HEK293T (cell line): ENCODE data around the gene AQP7.

Experiments used
- CTCF ChIA-PET: fragments of 350-600 bp; formaldehyde crosslinking; extraction: SDS; loops from one replicate; lab custom pipeline; 2021; ENCODE audit warnings: antibody characterized with exemption, inconsistent platforms; lab: Yijun Ruan, JAX
- POLR2A ChIA-PET: fragments of 350-600 bp; formaldehyde crosslinking; extraction: SDS; loops from one replicate; lab custom pipeline; 2020; ENCODE audit warnings: antibody characterized with exemption, inconsistent platforms; lab: Yijun Ruan, JAX
- DNase-seq: peaks from one replicate; pipeline ENCODE4 v3.0.0; 2012; ENCODE audit warnings: mixed read lengths; ENCODE audit errors: extremely low spot score
- ARNT ChIP-seq: fragments of 450-650 bp; IDR thresholded peaks from 2 replicates; pipeline ENCODE4 v1.6.1; 2017; ENCODE audit warnings: mild to moderate bottlenecking
- BHLHE40 ChIP-seq: fragments of 450-650 bp; IDR thresholded peaks from 2 replicates; pipeline ENCODE4 v1.6.1; 2016; ENCODE audit warnings: mild to moderate bottlenecking, moderate library complexity, borderline replicate concordance
- CTBP1 ChIP-seq: fragments of 450-650 bp; IDR thresholded peaks from 2 replicates; pipeline ENCODE4 v1.6.1; 2016; ENCODE audit warnings: borderline replicate concordance
- ELF4 ChIP-seq: fragments of 450-650 bp; IDR thresholded peaks from 2 replicates; pipeline ENCODE4 v1.6.1; 2017; ENCODE audit warnings: antibody characterized with exemption
- FOXA1 ChIP-seq: fragments of 450-650 bp; IDR thresholded peaks from 2 replicates; pipeline ENCODE4 v1.6.1; 2016; ENCODE audit warnings: mild to moderate bottlenecking
- FOXK2 ChIP-seq: fragments of 450-650 bp; IDR thresholded peaks from 2 replicates; pipeline ENCODE4 v1.6.1; 2016; ENCODE audit warnings: mild to moderate bottlenecking
- FOXM1 ChIP-seq: fragments of 450-650 bp; IDR thresholded peaks from 2 replicates; pipeline ENCODE4 v1.6.1; 2017; ENCODE audit warnings: mild to moderate bottlenecking, borderline replicate concordance
- HDGF ChIP-seq: fragments of 450-650 bp; IDR thresholded peaks from 2 replicates; pipeline ENCODE4 v1.6.1; 2017; ENCODE audit warnings: antibody characterized with exemption, borderline replicate concordance
- L3MBTL2 ChIP-seq: fragments of 450-650 bp; conservative IDR thresholded peaks from 2 replicates; pipeline ENCODE4 v1.6.1; 2016; ENCODE audit warnings: mild to moderate bottlenecking
- LEF1 ChIP-seq: fragments of 450-650 bp; IDR thresholded peaks from 2 replicates; pipeline ENCODE4 v1.6.1; 2017; ENCODE audit warnings: mild to moderate bottlenecking, borderline replicate concordance
- NFRKB ChIP-seq: fragments of 450-650 bp; IDR thresholded peaks from 2 replicates; pipeline ENCODE4 v1.6.1; 2016; ENCODE audit warnings: mild to moderate bottlenecking, moderate library complexity
- SP1 ChIP-seq: fragments of 450-650 bp; IDR thresholded peaks from 2 replicates; pipeline ENCODE4 v1.6.1; 2017
- SUZ12 ChIP-seq: fragments of 450-650 bp; IDR thresholded peaks from 2 replicates; pipeline ENCODE4 v1.6.1; 2016; ENCODE audit warnings: mild to moderate bottlenecking
- TARDBP ChIP-seq: fragments of 450-650 bp; IDR thresholded peaks from 2 replicates; pipeline ENCODE4 v1.6.1; 2016
- ZNF384 ChIP-seq: fragments of 450-650 bp; IDR thresholded peaks from 2 replicates; pipeline ENCODE4 v1.6.1; 2016
- TF ChIP-seq, protein P1 (sequence below): fragments of 450-650 bp; IDR thresholded peaks from 2 replicates; pipeline ENCODE4 v1.6.1; 2016

The AQP7 gene

DNA sequence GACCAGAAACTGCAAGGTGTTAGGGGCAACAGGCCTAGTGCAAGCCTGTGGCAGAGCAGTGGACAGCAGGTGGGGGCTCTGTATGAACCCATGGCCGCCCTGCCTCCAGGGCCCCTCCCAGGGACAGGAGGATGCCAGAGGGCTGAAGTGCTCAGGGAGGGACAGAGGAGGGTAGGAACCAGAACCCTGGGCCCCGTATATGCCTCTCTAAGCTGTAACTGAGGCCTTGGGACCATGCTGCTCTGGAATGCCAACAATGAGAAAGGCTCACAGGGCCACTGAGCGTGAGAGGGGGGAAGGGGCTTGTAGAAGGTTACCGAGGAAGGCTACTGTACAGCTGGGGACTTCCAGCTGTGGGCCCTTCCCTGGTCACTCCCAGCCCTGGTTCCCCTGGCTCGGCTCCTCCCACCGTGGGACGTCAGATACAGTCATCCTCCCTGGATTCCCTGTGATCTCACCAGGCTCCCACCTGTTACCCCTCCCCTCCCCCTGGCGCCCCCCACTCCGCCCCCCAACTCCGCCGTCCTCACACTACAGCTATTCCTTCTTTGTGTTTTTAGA lies 21.1 kb downstream of the AQP7 start:
- POLR2A ChIA-PET, result no interaction called here
- CTCF ChIA-PET, result no interaction called here
- DNase-seq, result no peak
- TF ChIP-seq, protein P1, sequence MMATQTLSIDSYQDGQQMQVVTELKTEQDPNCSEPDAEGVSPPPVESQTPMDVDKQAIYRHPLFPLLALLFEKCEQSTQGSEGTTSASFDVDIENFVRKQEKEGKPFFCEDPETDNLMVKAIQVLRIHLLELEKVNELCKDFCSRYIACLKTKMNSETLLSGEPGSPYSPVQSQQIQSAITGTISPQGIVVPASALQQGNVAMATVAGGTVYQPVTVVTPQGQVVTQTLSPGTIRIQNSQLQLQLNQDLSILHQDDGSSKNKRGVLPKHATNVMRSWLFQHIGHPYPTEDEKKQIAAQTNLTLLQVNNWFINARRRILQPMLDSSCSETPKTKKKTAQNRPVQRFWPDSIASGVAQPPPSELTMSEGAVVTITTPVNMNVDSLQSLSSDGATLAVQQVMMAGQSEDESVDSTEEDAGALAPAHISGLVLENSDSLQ, result no peak
- no peak for TF ChIP-seq HDGF
- no peak for TF ChIP-seq FOXM1
- TF ChIP-seq ZNF384, result no peak
- TF ChIP-seq SUZ12, result no peak
- no peak for TF ChIP-seq LEF1

GRCh38 chr9:33380390-33381094 lies 21.8 kb downstream of the AQP7 start:
- TF ChIP-seq HDGF (no peak), TARDBP (no peak), FOXA1 (no peak), CTBP1 (no peak), LEF1 (no peak), L3MBTL2 (no peak), NFRKB (no peak), SUZ12 (no peak), BHLHE40 (no peak), FOXM1 (no peak), ZNF384 (no peak), ARNT (no peak)
- TF ChIP-seq, protein P1, result no peak
- no peak for DNase-seq
- ChIA-PET POLR2A (no interaction called here), CTCF (no interaction called here)

GRCh38 chr9:33379666-33380389 lies 22.5 kb downstream of the AQP7 start:
- ChIA-PET POLR2A (no interaction called here), CTCF (no interaction called here)
- DNase-seq, result no peak
- no peak for TF ChIP-seq FOXM1
- no peak for TF ChIP-seq ARNT
- TF ChIP-seq HDGF, result no peak
- TF ChIP-seq SP1, result no peak
- no peak for TF ChIP-seq TARDBP
- TF ChIP-seq CTBP1, result no peak
- no peak for TF ChIP-seq NFRKB
- TF ChIP-seq ELF4, result no peak
- TF ChIP-seq FOXA1, result no peak
- TF ChIP-seq BHLHE40, result no peak

GRCh38 chr9:33378121-33378795 lies 24.1 kb downstream of the AQP7 start:
- POLR2A ChIA-PET, result no interaction called here
- DNase-seq, result no peak
- no peak for TF ChIP-seq SP1
- no peak for TF ChIP-seq ELF4
- no peak for TF ChIP-seq BHLHE40
- TF ChIP-seq LEF1, result no peak
- TF ChIP-seq L3MBTL2, result no peak
- CTCF ChIA-PET, result no interaction called here

- DNase-seq, result no peak
- CTCF ChIA-PET, result no interaction called here
- POLR2A ChIA-PET, result no interaction called here
- no peak for TF ChIP-seq CTBP1
- no peak for TF ChIP-seq SP1
- TF ChIP-seq ELF4, result no peak
- TF ChIP-seq SUZ12, result no peak
- no peak for TF ChIP-seq FOXM1
Measured at GRCh38 chr9:33377089-33377715, 25.2 kb downstream of the AQP7 start.

DNA sequence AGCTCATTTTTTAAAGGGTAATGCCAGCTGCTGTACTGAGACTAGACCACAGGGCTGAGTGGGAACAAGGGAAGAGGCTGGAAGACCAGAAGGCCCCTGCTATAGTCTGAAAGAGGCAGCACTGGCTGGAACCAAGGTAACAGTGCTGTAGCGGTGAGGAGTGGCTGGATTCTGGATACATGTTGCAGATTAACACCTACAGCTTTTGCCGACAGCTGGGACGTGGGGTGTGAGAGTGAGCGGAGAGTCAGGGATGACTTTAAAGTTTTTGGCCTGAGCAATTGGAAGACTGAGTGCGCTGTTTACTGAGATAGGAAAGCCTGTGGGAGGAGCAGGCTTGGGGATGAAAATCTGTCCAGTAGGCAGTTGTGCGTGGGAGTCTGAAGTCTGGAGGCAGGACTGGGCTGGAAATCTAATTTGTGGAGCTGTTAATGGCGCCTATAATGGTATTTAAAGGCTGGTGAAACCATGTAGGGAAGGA lies 26.5 kb downstream of the AQP7 start:
- TF ChIP-seq FOXK2 (no peak), LEF1 (no peak), ARNT (no peak), FOXA1 (no peak), NFRKB (no peak), SP1 (no peak), ZNF384 (no peak), BHLHE40 (no peak), ELF4 (no peak), SUZ12 (no peak), TARDBP (no peak), L3MBTL2 (no peak), CTBP1 (no peak), FOXM1 (no peak), HDGF (no peak)
- TF ChIP-seq, protein P1, result no peak
- CTCF ChIA-PET, result interaction anchor here (0.6 to 1.5 kb wide), 6 partner anchors 57 to 1300 kb away, joined by 3 to 6 read pairs (median 4); no protein-coding TSS in a partner anchor
- POLR2A ChIA-PET, result no interaction called here
- no peak for DNase-seq
